Measurements from ENCODE around the gene NADSYN1. TPM values are rescaled to one million over a fixed set of nuclear protein-coding genes. Genes with fewer than 3 reads are reported as not detected.

Gene NADSYN1
- total RNA-seq, 1 donor from 2014 or later: 34.6 TPM

DNA sequence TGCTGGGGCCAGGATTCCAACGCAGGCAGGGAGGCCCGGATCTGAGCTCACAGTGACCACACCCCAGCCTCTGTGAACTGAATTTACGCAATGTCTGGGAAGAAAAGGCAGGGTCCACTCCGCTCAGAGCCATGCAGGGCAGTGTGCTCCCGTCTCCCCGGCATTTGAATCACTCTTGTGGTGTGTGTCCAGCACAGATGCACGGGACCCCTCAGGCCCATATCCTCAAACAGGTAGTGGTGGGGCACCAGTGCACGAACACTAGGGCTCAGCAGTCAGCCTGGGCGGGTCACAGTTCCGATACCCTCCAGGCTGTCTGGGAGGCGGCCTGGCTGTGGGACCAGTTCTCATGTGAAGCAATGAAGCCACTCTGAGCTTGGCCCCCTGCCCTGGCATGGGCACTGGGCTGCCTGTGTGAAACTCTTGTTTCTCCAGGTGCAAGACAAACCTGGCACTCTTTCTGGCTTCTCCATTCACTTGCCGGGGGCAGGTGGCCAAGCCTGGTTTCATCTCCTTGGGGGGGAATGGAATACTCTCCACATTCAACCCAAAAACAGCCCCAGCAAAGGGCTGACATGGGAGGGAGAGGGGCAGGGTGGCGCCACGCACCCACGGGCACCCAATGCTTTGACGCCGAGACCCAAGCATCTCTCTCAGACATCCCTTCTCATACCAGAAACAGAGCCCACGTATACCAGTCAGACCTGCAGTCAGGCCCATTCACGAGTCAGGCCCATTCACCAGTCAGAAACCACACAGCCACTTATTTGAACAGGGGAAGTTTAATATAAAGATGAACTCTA lies 19.2 kb upstream of the NADSYN1 start:
- peak; percentile 21 for DNase-seq

DNA sequence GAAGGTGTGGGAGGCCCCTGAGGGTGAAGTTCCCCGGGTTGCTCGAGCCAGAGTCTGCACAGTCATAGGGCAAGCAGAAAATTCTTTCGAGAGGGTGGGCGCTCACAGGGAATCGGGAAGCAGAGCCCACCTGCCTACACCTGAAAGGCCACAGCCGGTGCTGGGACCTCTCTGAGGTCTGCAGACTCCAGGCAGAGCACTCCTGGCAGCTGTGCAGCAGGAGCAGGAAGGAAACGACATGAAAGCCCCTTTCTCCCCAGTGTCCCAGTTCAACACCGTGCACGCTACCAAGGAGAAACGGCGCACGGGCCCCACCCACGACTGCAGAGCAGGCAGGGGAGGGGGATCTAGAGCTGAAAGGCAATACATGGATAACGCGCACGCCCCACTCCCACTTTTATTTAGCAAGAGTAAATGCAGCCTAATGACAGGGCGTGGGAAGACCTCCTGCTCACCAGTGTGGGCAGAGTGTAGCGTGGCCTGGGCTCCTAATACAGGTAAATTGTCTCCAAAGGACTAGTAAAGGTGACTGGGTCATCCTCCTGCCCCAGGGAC lies 18.4 kb upstream of the NADSYN1 start:
- DNase-seq: no peak

DNA sequence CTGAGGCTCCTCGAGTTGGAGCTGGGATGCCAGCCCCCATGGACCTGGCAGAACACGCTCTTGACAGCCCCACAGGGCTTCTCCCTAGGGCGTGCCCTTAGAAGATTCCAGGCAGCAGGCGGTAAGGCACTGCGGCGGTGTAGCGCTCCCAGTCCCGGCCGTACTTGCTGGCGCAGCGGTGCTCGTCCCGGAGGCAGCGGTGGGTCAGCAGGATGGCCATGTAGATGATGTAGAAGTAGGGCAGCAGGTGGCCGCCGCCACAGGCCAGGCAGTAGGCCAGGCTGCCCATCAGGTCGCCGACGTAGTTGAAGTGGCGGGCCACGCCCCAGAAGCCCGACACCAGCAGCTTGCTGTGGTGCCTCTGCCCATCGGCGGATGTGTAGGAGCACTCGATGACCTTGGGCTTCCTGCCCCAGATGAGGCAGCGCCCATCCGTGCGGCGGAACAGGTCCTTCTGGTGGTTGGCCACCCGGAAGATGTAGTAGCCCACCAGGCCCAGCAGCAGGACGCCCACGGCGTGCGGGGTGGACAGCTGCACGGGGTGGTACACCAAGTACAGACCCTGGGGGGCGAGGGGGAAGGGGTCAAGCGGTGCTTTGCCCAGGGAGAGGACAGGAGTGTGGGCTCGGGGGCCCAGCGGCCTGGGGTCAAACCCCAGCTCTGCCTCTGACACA lies 17.6 kb upstream of the NADSYN1 start:
- DNase-seq: no peak

- DNase-seq: no peak
Observed at GRCh38 chr11:71436861-71437260, 16.1 kb upstream of the NADSYN1 start.

DNA sequence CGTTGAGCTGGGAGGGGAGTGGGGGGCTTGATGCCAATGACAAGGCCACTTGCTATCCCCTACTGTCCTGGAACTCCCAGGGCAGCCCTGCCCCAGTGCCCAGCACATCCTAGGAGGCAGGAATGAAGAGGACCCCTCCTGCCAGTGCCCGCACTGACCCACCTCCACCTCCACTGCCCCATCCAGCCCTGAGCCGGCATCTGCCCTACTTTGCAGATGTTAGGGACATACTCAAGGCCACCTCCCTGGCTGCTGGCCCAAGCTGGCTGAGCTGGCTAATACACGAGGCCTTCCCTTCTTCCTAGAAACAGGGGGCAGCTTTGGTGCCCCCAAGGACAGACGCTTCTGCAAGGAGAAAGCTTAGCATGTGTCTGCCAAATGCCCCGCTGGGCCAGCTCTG lies 15.6 kb upstream of the NADSYN1 start:
- no peak for DNase-seq

DNA sequence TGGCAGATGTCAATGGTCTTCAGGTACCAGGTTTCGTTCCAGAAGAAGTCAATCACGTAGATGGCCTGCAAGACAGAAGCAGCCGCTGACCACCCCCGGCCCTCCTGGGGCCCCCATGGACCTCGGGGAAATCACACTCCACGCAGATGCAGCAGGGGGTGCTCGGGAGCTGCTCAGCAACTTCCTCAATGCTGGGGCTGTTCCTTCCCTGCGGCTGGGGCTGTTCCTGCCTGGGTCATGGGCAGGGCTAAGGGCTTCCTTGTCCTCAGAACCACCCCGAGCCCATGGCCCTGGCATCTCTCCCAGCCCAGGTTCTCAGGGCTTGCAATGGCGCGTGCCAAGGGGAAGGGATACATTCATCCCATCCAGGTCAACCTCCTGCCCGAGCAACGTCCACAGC lies 15.1 kb upstream of the NADSYN1 start:
- DNase-seq: no peak

- DNase-seq: no peak
Observed at GRCh38 chr11:71438650-71439049, 14.4 kb upstream of the NADSYN1 start.

DNA sequence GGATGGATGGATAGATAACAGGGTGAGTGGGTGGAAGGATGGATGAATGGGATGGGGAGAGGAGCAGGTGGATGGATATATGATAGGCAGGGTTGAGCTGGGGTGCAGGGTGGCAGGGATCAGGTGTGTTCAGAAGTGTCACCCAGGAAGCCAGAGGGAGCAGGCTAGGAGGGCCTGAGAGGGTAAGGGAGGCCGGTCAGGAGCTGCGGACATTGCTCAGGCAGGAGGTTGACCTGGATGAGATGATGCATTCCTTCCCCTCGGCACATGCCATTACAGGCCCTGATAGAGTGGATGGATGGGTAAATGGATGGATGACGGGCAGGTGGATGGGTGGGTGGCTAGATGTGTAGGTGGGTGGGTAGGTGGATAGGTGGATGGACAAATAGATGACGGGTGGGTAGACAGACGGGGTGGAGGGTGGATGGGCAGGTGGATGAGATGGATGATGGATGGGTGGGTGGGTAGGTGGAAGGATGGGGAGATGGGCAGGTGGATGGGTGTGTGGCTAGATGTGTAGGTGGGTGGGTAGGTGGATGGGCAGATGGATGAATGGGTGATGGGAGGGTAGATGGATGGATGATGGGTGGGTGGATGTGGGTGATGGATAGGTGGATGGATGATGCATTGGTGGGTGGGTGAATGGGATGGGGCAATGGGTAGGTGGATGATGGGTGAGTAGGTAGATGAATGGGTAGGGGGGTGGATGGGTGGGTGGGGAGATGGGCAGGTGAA lies 12.8 kb upstream of the NADSYN1 start:
- DNase-seq: no peak

DNA sequence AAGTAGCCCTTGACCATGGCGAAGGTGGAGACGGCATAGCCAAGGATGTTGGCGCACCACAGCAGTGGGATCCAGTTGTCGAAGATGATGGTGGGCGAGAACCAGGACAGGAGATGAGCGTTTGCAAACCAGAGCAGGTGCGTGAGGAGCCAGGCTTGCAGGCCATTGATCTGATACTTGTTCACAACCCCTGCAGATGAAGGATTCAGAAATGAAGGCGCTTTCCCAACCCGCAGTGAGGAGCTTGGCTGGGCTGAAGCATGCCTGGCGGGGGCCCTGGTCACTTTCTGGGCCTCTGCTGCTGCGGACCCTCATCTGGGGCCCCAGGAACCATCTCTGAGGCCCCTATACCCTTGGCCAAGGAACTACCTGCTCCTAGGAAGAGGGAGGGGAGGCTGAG lies 11.8 kb upstream of the NADSYN1 start:
- no peak for DNase-seq

DNA sequence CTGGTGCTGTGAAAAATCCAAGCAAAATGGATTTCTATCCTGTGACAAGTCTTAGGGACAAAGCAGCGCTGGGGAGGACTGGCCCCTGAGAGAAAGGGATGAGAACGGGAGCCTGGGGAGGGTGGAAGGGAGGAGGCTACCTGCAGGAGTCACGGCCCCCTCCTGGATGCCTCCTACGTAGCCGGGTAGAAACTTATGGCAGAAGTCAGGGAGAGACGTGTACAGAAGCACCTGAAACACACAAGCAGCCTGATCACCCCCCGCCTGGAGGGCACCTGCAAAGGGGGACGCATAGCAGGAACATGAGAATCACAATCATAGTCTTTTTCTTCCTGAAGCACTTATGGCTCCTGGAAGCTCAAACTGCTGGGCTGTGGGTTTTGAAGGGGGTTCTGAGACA lies 10.9 kb upstream of the NADSYN1 start:
- DNase-seq: no peak

- DNase-seq: no peak
Observed at GRCh38 chr11:71442880-71443279, 10.1 kb upstream of the NADSYN1 start.

- DNase-seq: no peak
Observed at GRCh38 chr11:71443736-71444445, 9.1 kb upstream of the NADSYN1 start.

- no peak for DNase-seq
Observed at GRCh38 chr11:71444811-71445210, 8.2 kb upstream of the NADSYN1 start.

DNA sequence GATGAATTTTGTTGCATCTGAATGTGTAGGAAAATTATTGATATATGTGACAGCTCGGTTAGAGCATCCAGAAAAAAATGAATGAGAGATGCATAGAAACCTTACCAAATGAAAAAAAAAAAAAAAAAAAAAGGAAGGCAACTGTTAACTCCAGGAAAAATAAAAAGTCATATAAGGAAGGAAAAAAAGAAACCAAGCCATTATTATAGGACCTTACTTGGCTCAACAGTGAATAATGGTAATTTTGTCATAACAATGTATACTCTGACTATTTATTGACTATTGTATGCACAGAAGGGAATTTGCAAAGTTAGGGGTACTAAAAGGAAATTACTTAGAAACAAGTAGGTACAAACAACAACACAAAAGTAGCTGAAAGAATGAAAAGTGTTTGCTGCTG lies 6.9 kb upstream of the NADSYN1 start:
- DNase-seq: no peak

GRCh38 chr11:71446942-71447688 lies 5.9 kb upstream of the NADSYN1 start:
- no peak for DNase-seq

- DNase-seq: no peak
Observed at GRCh38 chr11:71447791-71448256, 5.2 kb upstream of the NADSYN1 start.

- peak; percentile 92 for DNase-seq
Observed at GRCh38 chr11:71448257-71449171, 4.5 kb upstream of the NADSYN1 start, which contains the start of gene DHCR7. DHCR7 (minus strand) TSS chr11:71448393; CDS start chr11:71444952, 3,441 bp downstream.

DNA sequence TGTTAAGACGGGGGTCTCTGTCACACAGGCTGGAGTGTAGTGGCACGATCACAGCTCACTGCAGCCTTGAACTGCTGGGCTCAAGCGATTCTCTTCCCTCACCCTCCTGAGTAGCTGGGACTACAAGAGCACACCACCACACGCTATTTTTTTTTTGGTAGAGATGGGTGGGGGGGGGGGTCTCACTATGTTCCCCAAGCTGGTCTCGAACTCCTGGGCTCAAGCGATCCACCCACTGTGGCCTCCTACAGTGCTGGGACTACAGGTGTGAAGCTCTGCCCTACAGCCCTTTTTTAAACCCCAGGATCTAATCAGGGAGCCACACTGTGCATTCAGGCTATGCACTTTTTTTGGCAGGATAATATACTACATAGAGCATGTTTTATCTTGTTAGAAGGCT lies 3.4 kb upstream of the NADSYN1 start:
- no peak for DNase-seq

DNA sequence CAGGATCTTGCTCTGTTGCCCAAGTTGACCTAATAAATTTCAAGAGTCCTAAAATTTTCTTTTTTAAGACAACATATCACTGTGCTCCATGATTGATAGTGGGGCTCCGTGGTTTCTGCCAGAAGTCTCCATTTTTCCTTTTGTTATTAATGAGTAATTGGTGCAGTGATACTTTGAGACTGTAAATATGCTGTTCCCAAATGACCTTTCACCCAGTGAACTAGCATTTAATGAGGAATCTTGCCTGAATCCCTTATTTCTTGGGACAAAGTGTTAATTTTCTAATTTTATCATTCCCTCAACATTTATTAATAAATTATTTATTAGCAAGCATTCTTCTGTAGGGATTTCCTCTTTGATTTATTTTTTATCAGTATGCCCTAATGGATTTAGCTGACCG lies 2.5 kb upstream of the NADSYN1 start:
- DNase-seq: no peak

DNA sequence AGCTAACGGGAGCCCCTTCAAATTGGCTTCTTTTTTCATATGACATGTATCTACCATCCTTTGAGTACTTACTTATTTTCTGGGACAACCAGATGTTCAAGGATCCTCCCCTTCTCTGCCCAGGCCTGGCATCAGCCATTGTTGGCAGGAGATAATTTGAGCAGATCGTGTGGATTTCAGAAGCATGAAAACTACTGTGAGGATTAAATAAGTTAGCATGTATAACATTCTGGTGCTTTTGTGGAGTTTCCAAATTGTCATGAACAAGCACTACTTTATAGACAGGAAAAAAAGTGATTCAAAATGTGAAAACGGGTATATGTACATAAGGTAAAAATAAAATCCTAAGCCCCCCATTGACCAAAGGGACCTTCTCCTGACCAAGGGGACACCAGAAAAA lies 2.1 kb upstream of the NADSYN1 start:
- no peak for DNase-seq

All from skin of body (tissue), 2 donors.